ENCODE results near the gene TSHZ1. TPM values are rescaled to one million over a fixed set of nuclear protein-coding genes. Genes with fewer than 3 reads are reported as not detected.

TSHZ1 gene
- total and polyA plus RNA-seq, 2 of the 8 experiments (the other 6 are each of a cell fraction or from before 2014, with no cell fraction given): 0.03 to 0.32 TPM

- TF ChIP-seq, protein P1, sequence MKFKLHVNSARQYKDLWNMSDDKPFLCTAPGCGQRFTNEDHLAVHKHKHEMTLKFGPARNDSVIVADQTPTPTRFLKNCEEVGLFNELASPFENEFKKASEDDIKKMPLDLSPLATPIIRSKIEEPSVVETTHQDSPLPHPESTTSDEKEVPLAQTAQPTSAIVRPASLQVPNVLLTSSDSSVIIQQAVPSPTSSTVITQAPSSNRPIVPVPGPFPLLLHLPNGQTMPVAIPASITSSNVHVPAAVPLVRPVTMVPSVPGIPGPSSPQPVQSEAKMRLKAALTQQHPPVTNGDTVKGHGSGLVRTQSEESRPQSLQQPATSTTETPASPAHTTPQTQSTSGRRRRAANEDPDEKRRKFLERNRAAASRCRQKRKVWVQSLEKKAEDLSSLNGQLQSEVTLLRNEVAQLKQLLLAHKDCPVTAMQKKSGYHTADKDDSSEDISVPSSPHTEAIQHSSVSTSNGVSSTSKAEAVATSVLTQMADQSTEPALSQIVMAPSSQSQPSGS (IDR thresholded peaks at IDR 0.05; ENCODE audit: low read length): no peak
- TF ChIP-seq CHD7 (IDR thresholded peaks at IDR 0.05; ENCODE audit: insufficient replicate concordance, low read length): no peak
Measured at GRCh38 chr18:75338631-75339030, 128.0 kb downstream of the TSHZ1 start (continued).
